ENCODE data around the gene RPP25L.

RPP25L gene

GRCh38 chr9:34576597-34577399 is 35.1 kb downstream of the RPP25L start:
- DNase-seq (ENCODE audit: low read depth), result no peak
- TF ChIP-seq CTCF (IDR thresholded peaks at IDR 0.05; ENCODE audit: insufficient read depth, low read depth, low read length, missing control alignments), result no peak
- no peak overlapping the region for H3K4me3 ChIP-seq (ENCODE audit: low read length)

- no peak overlapping the region for H3K4me3 ChIP-seq (ENCODE audit: low read length)
- TF ChIP-seq CTCF (IDR thresholded peaks at IDR 0.05; ENCODE audit: insufficient read depth, low read depth, low read length, missing control alignments), result no peak
- no peak for DNase-seq (ENCODE audit: low read depth)
Measured at GRCh38 chr9:34575862-34576596, 35.9 kb downstream of the RPP25L start.

- TF ChIP-seq CTCF (IDR thresholded peaks at IDR 0.05; ENCODE audit: insufficient read depth, low read depth, low read length, missing control alignments), result no peak
- H3K4me3 ChIP-seq (ENCODE audit: low read length), result no peak overlapping the region
- no peak for DNase-seq (ENCODE audit: low read depth)
Measured at GRCh38 chr9:34575241-34575640, 36.7 kb downstream of the RPP25L start.

- no peak for TF ChIP-seq CTCF (IDR thresholded peaks at IDR 0.05; ENCODE audit: insufficient read depth, low read depth, low read length, missing control alignments)
- no peak for DNase-seq (ENCODE audit: low read depth)
- no peak overlapping the region for H3K4me3 ChIP-seq (ENCODE audit: low read length)
Measured at GRCh38 chr9:34574571-34574970, 37.3 kb downstream of the RPP25L start.

GRCh38 chr9:34573599-34574325 is 38.1 kb downstream of the RPP25L start:
- H3K4me3 ChIP-seq (ENCODE audit: low read length), result no peak overlapping the region
- DNase-seq (ENCODE audit: low read depth), result no peak
- no peak for TF ChIP-seq CTCF (IDR thresholded peaks at IDR 0.05; ENCODE audit: insufficient read depth, low read depth, low read length, missing control alignments)

- no peak for TF ChIP-seq CTCF (IDR thresholded peaks at IDR 0.05; ENCODE audit: insufficient read depth, low read depth, low read length, missing control alignments)
- H3K4me3 ChIP-seq (ENCODE audit: low read length), result no peak overlapping the region
- DNase-seq (ENCODE audit: low read depth), result no peak
Measured at GRCh38 chr9:34572628-34573027, 39.3 kb downstream of the RPP25L start.
